Duodenal mucosa (tissue), 2 donors: Measurements from ENCODE around the gene REXO1.
A peak's percentile ranks its signal among the peaks of the same experiment; 100 is the strongest.

Source experiments
- H3K27ac ChIP-seq: one replicate; pipeline ENCODE4 v1.7.0; 2013; ENCODE audit warnings: low read depth, low read length
- H3K27me3 ChIP-seq, 2 donors: one replicate each; pipeline ENCODE4 v1.7.0; 2013; ENCODE audit warnings: low read length in 2 of 2, control low read depth in 1 of 2; ENCODE audit not compliant: insufficient read depth in 2 of 2, control insufficient read depth in 1 of 2
- H3K36me3 ChIP-seq, 2 donors: one replicate each; pipeline ENCODE4 v1.7.0; 2013; ENCODE audit warnings: low read length in 2 of 2, control low read depth in 1 of 2; ENCODE audit not compliant: insufficient read depth in 2 of 2, control insufficient read depth in 1 of 2
- H3K4me1 ChIP-seq, 2 donors: one replicate each; pipeline ENCODE4 v1.7.0; 2013; ENCODE audit warnings: low read length in 2 of 2, control low read depth in 1 of 2; ENCODE audit not compliant: insufficient read depth in 2 of 2, control insufficient read depth in 1 of 2
- H3K4me3 ChIP-seq, 2 donors: one replicate each; pipeline ENCODE4 v1.7.0; 2013; ENCODE audit warnings: low read length in 2 of 2, low read depth in 1 of 2
- H3K9ac ChIP-seq, 2 donors: one replicate each; pipeline ENCODE4 v1.7.0; 2013; ENCODE audit warnings: low read length in 2 of 2, low read depth in 1 of 2
- H3K9me3 ChIP-seq, 2 donors: one replicate each; pipeline ENCODE4 v1.7.0; 2013; ENCODE audit warnings: low read length in 2 of 2, control low read depth in 1 of 2; ENCODE audit not compliant: control insufficient read depth in 1 of 2

The REXO1 gene

GRCh38 chr19:1775951-1776605 is 72.2 kb downstream of the REXO1 start:
- H3K36me3 ChIP-seq: no peaks in the 10 kb centered on the region
- H3K4me1 ChIP-seq: no peaks in the 10 kb centered on the region
- no peak overlapping the region for H3K4me3 ChIP-seq
- H3K9ac ChIP-seq: no peak overlapping the region
- peaks cover under 1 to 5% of the 10 kb centered on the region in 2 donors for H3K9me3 ChIP-seq
- no peak overlapping the region for H3K27ac ChIP-seq
- peaks cover 37 to 51% of the 10 kb centered on the region in 2 donors for H3K27me3 ChIP-seq

- Histone ChIP-seq H3K4me1 (no peaks in the 10 kb centered on the region), H3K9ac (no peak overlapping the region), H3K27me3 (peaks cover 29 to 43% of the 10 kb centered on the region in 2 donors), H3K27ac (no peak overlapping the region), H3K36me3 (no peaks in the 10 kb centered on the region), H3K4me3 (no peak overlapping the region), H3K9me3 (peaks cover 6 to 14% of the 10 kb centered on the region in 2 donors)
Observed at GRCh38 chr19:1774989-1775772, 73.1 kb downstream of the REXO1 start.

- peaks cover 6 to 16% of the 10 kb centered on the region in 2 donors for H3K9me3 ChIP-seq
- H3K4me1 ChIP-seq: no peaks in the 10 kb centered on the region
- no peak overlapping the region for H3K9ac ChIP-seq
- no peak overlapping the region for H3K4me3 ChIP-seq
- H3K27ac ChIP-seq: peak overlapping the region; percentile 4
- H3K27me3 ChIP-seq: peaks cover 27 to 41% of the 10 kb centered on the region in 2 donors
- H3K36me3 ChIP-seq: no peaks in the 10 kb centered on the region
Observed at GRCh38 chr19:1773184-1773583, 75.1 kb downstream of the REXO1 start.

GRCh38 chr19:1770866-1771576 is 77.3 kb downstream of the REXO1 start:
- Histone ChIP-seq H3K4me1 (no peaks in the 10 kb centered on the region), H3K27me3 (peaks cover 32 to 46% of the 10 kb centered on the region in 2 donors), H3K27ac (no peak overlapping the region), H3K9me3 (peaks cover 6 to 16% of the 10 kb centered on the region in 2 donors), H3K4me3 (no peak overlapping the region), H3K36me3 (no peaks in the 10 kb centered on the region), H3K9ac (no peak overlapping the region)

GRCh38 chr19:1769645-1769985 is 78.7 kb downstream of the REXO1 start:
- H3K9me3 ChIP-seq: peaks cover 6 to 16% of the 10 kb centered on the region in 2 donors
- no peak overlapping the region for H3K4me3 ChIP-seq
- no peaks in the 10 kb centered on the region for H3K4me1 ChIP-seq
- H3K27ac ChIP-seq: no peak overlapping the region
- H3K36me3 ChIP-seq: no peaks in the 10 kb centered on the region
- H3K9ac ChIP-seq: no peak overlapping the region
- peaks cover 43 to 51% of the 10 kb centered on the region in 2 donors for H3K27me3 ChIP-seq

GRCh38 chr19:1768918-1769644 is 79.2 kb downstream of the REXO1 start:
- H3K4me1 ChIP-seq: no peaks in the 10 kb centered on the region

GRCh38 chr19:1768248-1768647 is 80.0 kb downstream of the REXO1 start:
- Histone ChIP-seq H3K4me3 (no peak overlapping the region), H3K4me1 (no peaks in the 10 kb centered on the region), H3K9ac (no peak overlapping the region), H3K27me3 (peaks cover 44 to 48% of the 10 kb centered on the region in 2 donors), H3K9me3 (peaks cover 6 to 16% of the 10 kb centered on the region in 2 donors), H3K27ac (no peak overlapping the region), H3K36me3 (no peaks in the 10 kb centered on the region)

More at GRCh38 chr19:1768918-1769644, 79.2 kb downstream of the REXO1 start:
- no peak overlapping the region for H3K9ac ChIP-seq
- no peaks in the 10 kb centered on the region for H3K36me3 ChIP-seq
- peaks cover 6 to 16% of the 10 kb centered on the region in 2 donors for H3K9me3 ChIP-seq
- peaks cover 42 to 53% of the 10 kb centered on the region in 2 donors for H3K27me3 ChIP-seq
- no peak overlapping the region for H3K27ac ChIP-seq
- H3K4me3 ChIP-seq: no peak overlapping the region

- Histone ChIP-seq H3K36me3 (no peaks in the 10 kb centered on the region), H3K27me3 (peaks cover 44 to 48% of the 10 kb centered on the region in 2 donors)
Observed at GRCh38 chr19:1767464-1767933, 80.8 kb downstream of the REXO1 start.

GRCh38 chr19:1766800-1767352 is 81.4 kb downstream of the REXO1 start:
- Histone ChIP-seq H3K9ac (no peak overlapping the region), H3K4me3 (no peak overlapping the region), H3K27me3 (peaks cover 48 to 53% of the 10 kb centered on the region in 2 donors), H3K27ac (no peak overlapping the region), H3K4me1 (no peaks in the 10 kb centered on the region), H3K9me3 (peaks cover 6 to 16% of the 10 kb centered on the region in 2 donors), H3K36me3 (no peaks in the 10 kb centered on the region)

More at GRCh38 chr19:1767464-1767933, 80.8 kb downstream of the REXO1 start:
- Histone ChIP-seq H3K4me3 (no peak overlapping the region), H3K4me1 (no peaks in the 10 kb centered on the region), H3K9ac (no peak overlapping the region), H3K27ac (no peak overlapping the region), H3K9me3 (peaks cover 6 to 16% of the 10 kb centered on the region in 2 donors)
